ENCODE measurements around the gene SRPK2.

- TF ChIP-seq RAD21 (IDR thresholded peaks at IDR 0.05) (no peak), CTCF (IDR thresholded peaks at IDR 0.05; ENCODE audit: low read depth, low read length, missing input control) (no peak), JUND (IDR thresholded peaks at IDR 0.05) (no peak), ATF3 (IDR thresholded peaks at IDR 0.05) (no peak), TAF1 (conservative IDR thresholded peaks at IDR 0.05) (no peak), REST (IDR thresholded peaks at IDR 0.05) (no peak), YY1 (IDR thresholded peaks at IDR 0.05) (no peak), MAX (IDR thresholded peaks at IDR 0.05) (no peak), SP1 (IDR thresholded peaks at IDR 0.05) (no peak), GABPA (IDR thresholded peaks at IDR 0.05 in 1 of 2, conservative IDR thresholded peaks at IDR 0.05 in 1 of 2) (no peak), ZBTB33 (IDR thresholded peaks at IDR 0.05) (no peak), EGR1 (IDR thresholded peaks at IDR 0.05; ENCODE audit: low read depth in 2 of 2) (no peak)
These were observed 142.0 kb downstream of the SRPK2 start for GRCh38 chr7:105246679-105247078.
